SK-N-SH (cell line): ENCODE measurements around the gene MPZ. TPM values are rescaled to one million over a fixed set of nuclear protein-coding genes. Genes with fewer than 3 reads are reported as not detected.

Experiments used
- CTCF ChIA-PET: fragments of 300-600, 350-600 bp; formaldehyde crosslinking; extraction: SDS; loops from one replicate; lab custom pipeline; 2021; lab: Yijun Ruan, JAX
- POLR2A ChIA-PET: fragments of 350-600 bp; sonication (Branson Sonifier 250); formaldehyde crosslinking; extraction: SDS; loops from one replicate; lab custom pipeline; 2020; ENCODE audit warnings: antibody characterized with exemption, inconsistent platforms; lab: Yijun Ruan, JAX
- DNase-seq: peaks from one replicate; pipeline ENCODE4 v3.0.0; 2012
- H2AFZ ChIP-seq: fragments of 200-600 bp; sonication (generic); 2 replicates; pipeline ENCODE4 v1.8.1; 2016; ENCODE audit warnings: antibody characterized with exemption, mild to moderate bottlenecking, low read depth
- H3F3A ChIP-seq: fragments of 200-600 bp; sonication (generic); replicated peaks from 2 replicates; pipeline ENCODE3; 2016; ENCODE audit warnings: antibody characterized with exemption, mild to moderate bottlenecking; ENCODE audit not compliant: insufficient read depth
- H3K27ac ChIP-seq, 2 experiments: fragments of 200-500 bp in 1 of 2; fragments of 200-600 bp in 1 of 2; sonication (Bioruptor generic) in 1 of 2; sonication (generic), shearing (Covaris generic) in 1 of 2; 2 replicates each; pipeline versions ENCODE4 v1.5.1 to v1.6.1; 2014 to 2016; ENCODE audit warnings: low read depth in 2 of 2, inconsistent platforms in 1 of 2, low read length in 1 of 2, mild to moderate bottlenecking in 1 of 2, mixed read lengths in 1 of 2
- H3K27me3 ChIP-seq: fragments of 200-600 bp; sonication (generic), shearing (Covaris generic); 2 replicates; pipeline ENCODE4 v1.6.1; 2016; ENCODE audit warnings: mixed run types; ENCODE audit not compliant: insufficient read depth
- H3K36me3 ChIP-seq, 2 experiments: fragments of 200-500 bp in 1 of 2; fragments of 200-600 bp in 1 of 2; sonication (Bioruptor generic) in 1 of 2; sonication (generic) in 1 of 2; replicated peaks in 1 of 2; 2 replicates each; pipeline versions ENCODE3 to v1.5.1; 2014 to 2016; ENCODE audit warnings: low read length in 1 of 2, mild to moderate bottlenecking in 1 of 2; ENCODE audit not compliant: insufficient read depth in 2 of 2, control insufficient read depth in 1 of 2
- H3K4me1 ChIP-seq, 2 experiments: fragments of 200-500 bp in 1 of 2; fragments of 200-600 bp in 1 of 2; sonication (Bioruptor generic) in 1 of 2; sonication (generic), shearing (Covaris generic) in 1 of 2; 2 replicates each; pipeline versions ENCODE4 v1.5.1 to v1.6.1; 2014 to 2016; ENCODE audit warnings: low read depth in 1 of 2, low read length in 1 of 2, mixed run types in 1 of 2; ENCODE audit not compliant: insufficient read depth in 2 of 2, control insufficient read depth in 1 of 2
- H3K4me2 ChIP-seq: fragments of 200-600 bp; sonication (generic), shearing (Covaris generic); 2 replicates; pipeline ENCODE4 v1.6.1; 2017; ENCODE audit warnings: mixed run types
- H3K4me3 ChIP-seq, 2 experiments: fragments of 200-500 bp in 1 of 2; fragments of 200-600 bp in 1 of 2; sonication (Bioruptor generic) in 1 of 2; sonication (generic), shearing (Covaris generic) in 1 of 2; 2 replicates each; pipeline versions ENCODE4 v1.5.1 to v1.8.1; 2014 to 2016; ENCODE audit warnings: low read depth in 2 of 2, inconsistent platforms in 1 of 2, low read length in 1 of 2, mild to moderate bottlenecking in 1 of 2, mixed read lengths in 1 of 2, moderate library complexity in 1 of 2
- H3K79me2 ChIP-seq: fragments of 200-600 bp; sonication (generic); 2 replicates; pipeline ENCODE4 v1.8.1; 2017; ENCODE audit warnings: mild to moderate bottlenecking; ENCODE audit not compliant: insufficient read depth
- H3K9ac ChIP-seq: fragments of 200-600 bp; sonication (generic); 2 replicates; pipeline ENCODE4 v1.6.1; 2017; ENCODE audit warnings: mixed run types
- H3K9me2 ChIP-seq: fragments of 200-600 bp; sonication (generic); 2 replicates; pipeline ENCODE4 v1.6.1; 2017; ENCODE audit warnings: mixed run types
- H3K9me3 ChIP-seq: fragments of 200-600 bp; sonication (generic); 2 replicates; pipeline ENCODE4 v1.6.1; 2017; ENCODE audit warnings: mixed run types, mild to moderate bottlenecking, moderate library complexity
- H4K20me1 ChIP-seq: fragments of 200-600 bp; sonication (generic); 2 replicates; pipeline ENCODE4 v1.6.1; 2017; ENCODE audit warnings: mild to moderate bottlenecking, mixed run types; ENCODE audit not compliant: insufficient read depth
- EZH2phosphoT487 ChIP-seq: fragments of 200-600 bp; sonication (generic); IDR thresholded peaks from 2 replicates; pipeline ENCODE4 v1.6.1; 2017; ENCODE audit warnings: low read depth, mixed run types, mild to moderate bottlenecking, antibody characterized with exemption, moderate library complexity, borderline replicate concordance
- FOXM1 ChIP-seq: IDR thresholded peaks from 2 replicates; pipeline ENCODE4 v1.4.0; 2012; ENCODE audit warnings: low read depth, mild to moderate bottlenecking
- GATA2 ChIP-seq: sonication (generic); formaldehyde crosslinking; IDR thresholded peaks from 2 replicates; pipeline ENCODE4 v1.5.0; 2020; ENCODE audit warnings: mild to moderate bottlenecking, missing genetic modification reagents
- IRF3 ChIP-seq: fragments of 150-350 bp; IDR thresholded peaks from 2 replicates; pipeline ENCODE4 v1.6.1; 2016; ENCODE audit warnings: mild to moderate bottlenecking, low read depth, low read length
- JUND ChIP-seq: IDR thresholded peaks from 2 replicates; pipeline ENCODE4 v1.4.0; 2012
- MEF2A ChIP-seq: IDR thresholded peaks from 2 replicates; pipeline ENCODE4 v1.4.0; 2012; ENCODE audit warnings: low read depth, borderline replicate concordance
- MXI1 ChIP-seq: IDR thresholded peaks from 2 replicates; pipeline ENCODE4 v1.6.1; 2012; ENCODE audit warnings: mild to moderate bottlenecking, low read depth, low read length, improper control_type of control experiment
- PBX3 ChIP-seq: IDR thresholded peaks from 2 replicates; pipeline ENCODE4; 2012
- RAD21 ChIP-seq: IDR thresholded peaks from 2 replicates; pipeline ENCODE4 v1.6.1; 2012; ENCODE audit warnings: mild to moderate bottlenecking, low read length
- REST ChIP-seq: IDR thresholded peaks from 2 replicates; pipeline ENCODE4 v1.6.1; 2012; ENCODE audit warnings: mild to moderate bottlenecking, low read depth, low read length, moderate library complexity
- RFX5 ChIP-seq: IDR thresholded peaks from 2 replicates; pipeline ENCODE4 v1.6.1; 2012; ENCODE audit warnings: mild to moderate bottlenecking, improper control_type of control experiment, low read length
- SMC3 ChIP-seq: IDR thresholded peaks from 2 replicates; pipeline ENCODE4 v1.6.1; 2012; ENCODE audit warnings: low read depth, low read length, improper control_type of control experiment
- TAF1 ChIP-seq: IDR thresholded peaks from 2 replicates; pipeline ENCODE4 v1.6.1; 2012; ENCODE audit warnings: low read depth, mild to moderate bottlenecking, low read length, moderate library complexity, borderline replicate concordance
- TCF12 ChIP-seq: IDR thresholded peaks from 2 replicates; pipeline ENCODE4 v1.4.0; 2012
- TEAD4 ChIP-seq: IDR thresholded peaks from 2 replicates; pipeline ENCODE4 v1.4.0; 2012; ENCODE audit warnings: mild to moderate bottlenecking, borderline replicate concordance; ENCODE audit not compliant: insufficient read depth
- WGBS: methylation state at CpG from one replicate; pipeline ENCODE4 v1.1.6; 2017; ENCODE audit warnings: low lambda C conversion rate; 5-methylcytosine and 5-hydroxymethylcytosine counted together
- polyA plus RNA-seq, 3 experiments: library from polyadenylated mRNA; depleted of rRNA; stranded (reverse); fragments of >200 nt; gene quantifications; 2 replicates each; pipeline ENCODE4 v1.2.3, GENCODE V29; 2012

Gene MPZ
- polyA plus RNA-seq, 1 of the 3 experiments (the other 2 are of a cell fraction) = 2.4 TPM

GRCh38 chr1:161307892-161308638, 1.7 kb downstream of the MPZ start:
- Histone ChIP-seq H2AFZ (no peak overlapping the region), H3K4me2 (no peak overlapping the region), H3K36me3 (no peaks in the 10 kb centered on the region)
- POLR2A ChIA-PET = no interaction called here
- no peak for TF ChIP-seq GATA2 (CRISPR knock-in tag)
- TF ChIP-seq TCF12 = no peak
- TF ChIP-seq EZH2phosphoT487 = no peak
- TF ChIP-seq RAD21 = no peak
- no peak for TF ChIP-seq MEF2A
- no peak for TF ChIP-seq PBX3
- TF ChIP-seq, all 33 proteins: peak for 0
- H3K9me2 ChIP-seq = no peaks in the 10 kb centered on the region
- no peak overlapping the region for H3K27ac ChIP-seq
- peaks cover under 1% of the 10 kb centered on the region for H3F3A ChIP-seq
- H3K27me3 ChIP-seq = no peaks in the 10 kb centered on the region
- no peak for DNase-seq
- peaks cover 0 to 11% of the 10 kb centered on the region in 2 experiments; a peak in 2 of 4 replicates for H3K4me1 ChIP-seq
- CTCF ChIA-PET = interaction anchor here (0.7 kb wide), 1 partner anchor 633 kb away, joined by 3 read pairs; no protein-coding TSS in a partner anchor
- no peaks in the 10 kb centered on the region for H3K79me2 ChIP-seq
- no peaks in the 10 kb centered on the region for H3K9me3 ChIP-seq
- no peaks in the 10 kb centered on the region for H4K20me1 ChIP-seq
- no peak overlapping the region for H3K4me3 ChIP-seq
- 46% methylated on average over 2 of the region's 2 CpGs for whole genome bisulfite sequencing
- no peak overlapping the region for H3K9ac ChIP-seq

GRCh38 chr1:161307230-161307768, 2.5 kb downstream of the MPZ start:
- TF ChIP-seq TAF1 = no peak
- no peak for TF ChIP-seq FOXM1
- TF ChIP-seq TEAD4 = no peak
- TF ChIP-seq JUND = no peak
- TF ChIP-seq SMC3 = no peak
- no peak for TF ChIP-seq PBX3
- no peak for TF ChIP-seq RFX5
- no peak for TF ChIP-seq IRF3
- no peak for TF ChIP-seq MXI1
- no peak for TF ChIP-seq REST
- 90% methylated on average over 7 of the region's 7 CpGs for WGBS
- Histone ChIP-seq H3K4me2 (no peak overlapping the region), H4K20me1 (no peaks in the 10 kb centered on the region), H3F3A (peaks cover 5% of the 10 kb centered on the region), H3K79me2 (no peaks in the 10 kb centered on the region), H3K9me2 (no peaks in the 10 kb centered on the region), H3K9ac (no peak overlapping the region), H3K27me3 (no peaks in the 10 kb centered on the region), H3K9me3 (no peaks in the 10 kb centered on the region), H3K4me1 (peaks cover 0 to 11% of the 10 kb centered on the region in 2 experiments; a peak in 2 of 4 replicates), H3K4me3 (no peak overlapping the region), H3K36me3 (no peaks in the 10 kb centered on the region), H3K27ac (no peak overlapping the region), H2AFZ (no peak overlapping the region)
- ChIA-PET CTCF (interaction anchor here (0.8 to 2.7 kb wide), 3 partner anchors 25 to 115 kb away, joined by 3 to 14 read pairs (median 12); no protein-coding TSS in a partner anchor), POLR2A (no interaction called here)
- DNase-seq = no peak
